Activated CD4-positive, CD25-positive, alpha-beta regulatory T cell (primary cell): ENCODE measurements around the gene SGPP1.
"Not testable (repeated sequence)": the region's sequence is repeated elsewhere in the genome, so short reads cannot be mapped to it uniquely, and the experiment has no call there.

Source experiments
- DNase-seq, 4 experiments: peaks; one replicate each; lab custom pipeline; 2025; lab: John Stamatoyannopoulos, UW

The SGPP1 gene

GRCh38 chr14:63725786-63726460 is 1.9 kb downstream of the SGPP1 start:
- no peak for DNase-seq

GRCh38 chr14:63717702-63718101 is 10.2 kb downstream of the SGPP1 start:
- DNase-seq: no peak

GRCh38 chr14:63715360-63715759 is 12.5 kb downstream of the SGPP1 start:
- DNase-seq: no peak

GRCh38 chr14:63713764-63714163 is 14.1 kb downstream of the SGPP1 start:
- no peak for DNase-seq

- no peak for DNase-seq
These were observed 14.8 kb downstream of the SGPP1 start for GRCh38 chr14:63713058-63713457.

- no peak for DNase-seq
These were observed 15.7 kb downstream of the SGPP1 start for GRCh38 chr14:63712123-63712522.

GRCh38 chr14:63710497-63710896 is 17.4 kb downstream of the SGPP1 start:
- no peak for DNase-seq

- no peak for DNase-seq
These were observed 18.3 kb downstream of the SGPP1 start for GRCh38 chr14:63709589-63709988.

GRCh38 chr14:63707216-63707615 is 20.6 kb downstream of the SGPP1 start:
- no peak for DNase-seq

GRCh38 chr14:63705561-63706070 is 22.2 kb downstream of the SGPP1 start:
- DNase-seq: no peak

GRCh38 chr14:63702530-63702929 is 25.3 kb downstream of the SGPP1 start:
- not testable (repeated sequence) for DNase-seq

GRCh38 chr14:63701606-63702299 is 26.1 kb downstream of the SGPP1 start:
- no peak for DNase-seq

GRCh38 chr14:63692310-63693020 is 35.4 kb downstream of the SGPP1 start:
- no peak for DNase-seq

- DNase-seq: no peak
These were observed 38.7 kb downstream of the SGPP1 start for GRCh38 chr14:63689132-63689531.

- DNase-seq: no peak
These were observed 40.9 kb downstream of the SGPP1 start for GRCh38 chr14:63686926-63687325.

GRCh38 chr14:63685401-63685800 is 42.5 kb downstream of the SGPP1 start:
- no peak for DNase-seq

- no peak for DNase-seq
These were observed 44.9 kb downstream of the SGPP1 start for GRCh38 chr14:63682727-63683593.

GRCh38 chr14:63678536-63678935 is 49.3 kb downstream of the SGPP1 start:
- no peak for DNase-seq

- DNase-seq: no peak
These were observed 49.9 kb downstream of the SGPP1 start for GRCh38 chr14:63677891-63678379.

- DNase-seq: no peak
These were observed 51.2 kb downstream of the SGPP1 start for GRCh38 chr14:63676615-63677014.

- no peak for DNase-seq
These were observed 53.9 kb downstream of the SGPP1 start for GRCh38 chr14:63673886-63674497.
